T-helper 2 cell (primary cell): ENCODE data around the gene KCNJ18.
"Not testable (repeated sequence)": the region's sequence is repeated elsewhere in the genome, so short reads cannot be mapped to it uniquely, and the experiment has no call there.

ENCODE experiments used
- DNase-seq, 5 experiments: peaks; one replicate each; pipeline versions ENCODE4 v3.0.0 to v3.0.0-alpha.2; 2012 to 2022

Gene KCNJ18

DNA sequence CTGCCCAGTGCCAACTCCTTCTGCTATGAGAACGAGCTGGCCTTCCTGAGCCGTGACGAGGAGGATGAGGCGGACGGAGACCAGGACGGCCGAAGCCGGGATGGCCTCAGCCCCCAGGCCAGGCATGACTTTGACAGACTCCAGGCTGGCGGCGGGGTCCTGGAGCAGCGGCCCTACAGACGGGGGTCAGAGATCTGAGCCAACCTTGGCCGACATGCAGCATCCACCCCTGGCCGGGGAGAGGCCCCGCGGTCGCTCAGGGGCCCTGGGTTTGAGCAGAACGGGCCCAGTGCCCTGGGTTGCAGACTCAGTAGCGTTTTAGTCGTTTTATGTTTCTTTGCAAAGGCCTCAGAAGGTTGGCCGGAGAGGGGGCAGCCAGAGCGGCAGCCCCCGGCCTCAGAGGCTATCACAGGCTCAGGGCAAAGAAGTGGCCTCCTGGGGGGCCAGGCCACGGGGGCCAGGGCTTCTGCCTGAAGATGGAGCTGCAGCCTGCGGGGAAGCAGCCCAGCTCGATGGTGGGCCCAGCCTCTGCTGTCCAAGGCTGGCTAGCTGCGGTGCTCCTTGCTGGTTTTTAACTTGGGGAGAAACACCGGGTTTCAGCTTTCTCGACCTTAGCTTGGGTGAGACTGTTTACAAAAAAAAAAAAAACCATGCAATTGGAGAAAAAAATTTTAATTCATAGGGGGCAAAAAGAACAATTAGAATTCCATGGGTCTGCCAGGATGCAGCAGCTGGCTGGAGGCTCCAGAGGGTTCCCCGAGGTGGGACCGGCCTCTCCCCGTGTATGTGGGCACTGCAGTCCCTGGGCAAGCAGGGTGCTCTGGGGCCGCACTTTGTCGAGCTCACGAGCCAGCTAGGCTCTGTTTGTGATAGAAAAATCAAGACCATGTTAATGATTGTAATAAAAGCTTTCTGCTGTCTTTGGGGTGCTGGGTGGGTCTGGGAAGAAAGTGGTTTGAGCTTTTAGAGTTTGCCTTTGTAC, 11.9 kb downstream of the KCNJ18 start:
- not testable (repeated sequence) for DNase-seq

DNA sequence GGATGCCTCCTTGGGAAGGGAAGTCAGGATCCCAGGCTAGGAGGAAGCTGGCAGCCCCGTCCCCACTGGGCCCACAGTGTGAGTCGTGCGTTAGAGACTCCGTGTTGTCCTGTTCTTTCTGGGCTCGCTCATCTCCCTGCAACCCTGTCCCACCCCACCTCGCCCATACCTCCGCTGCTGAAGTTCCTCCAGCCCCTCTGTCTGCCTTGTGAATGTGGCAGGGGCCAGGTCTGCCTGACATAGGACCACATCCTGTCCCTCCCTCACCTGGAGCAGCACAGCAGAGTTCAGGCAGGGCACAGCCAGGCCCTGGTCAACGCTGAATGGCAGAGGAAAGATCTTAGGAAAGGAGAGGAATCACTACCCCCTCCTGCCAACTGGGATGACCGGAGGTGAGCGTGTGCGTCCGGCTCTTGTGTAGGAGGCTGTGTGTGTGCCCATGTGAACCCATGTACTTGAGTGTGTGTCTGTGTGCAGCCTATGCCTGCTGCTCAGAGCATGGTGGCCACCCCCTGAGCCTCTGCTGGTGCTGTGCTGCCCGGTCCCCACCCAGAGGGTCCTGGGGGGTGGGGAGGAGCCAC, 12.8 kb downstream of the KCNJ18 start:
- DNase-seq = no peak

DNA sequence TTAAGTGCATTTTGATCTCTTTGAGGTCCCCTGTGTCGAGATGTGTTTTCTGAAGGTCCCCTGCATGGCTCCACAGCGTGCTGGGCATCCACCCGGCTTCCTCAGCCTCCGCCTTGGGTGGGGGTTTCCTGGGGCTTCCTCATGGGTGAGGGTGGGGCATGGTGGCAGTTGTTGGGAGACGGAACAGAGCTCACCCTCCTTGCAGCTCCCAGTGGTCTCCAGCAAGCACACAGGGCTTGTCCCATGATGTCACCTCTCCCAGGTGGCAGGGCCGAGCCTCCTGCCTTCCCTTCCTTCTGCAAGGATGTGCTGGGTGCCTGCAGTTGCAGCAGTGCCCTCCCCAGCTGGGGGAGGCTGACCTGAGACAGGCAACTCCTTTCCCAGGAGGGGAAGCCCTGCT, 13.4 kb downstream of the KCNJ18 start:
- DNase-seq = not testable (repeated sequence)

DNA sequence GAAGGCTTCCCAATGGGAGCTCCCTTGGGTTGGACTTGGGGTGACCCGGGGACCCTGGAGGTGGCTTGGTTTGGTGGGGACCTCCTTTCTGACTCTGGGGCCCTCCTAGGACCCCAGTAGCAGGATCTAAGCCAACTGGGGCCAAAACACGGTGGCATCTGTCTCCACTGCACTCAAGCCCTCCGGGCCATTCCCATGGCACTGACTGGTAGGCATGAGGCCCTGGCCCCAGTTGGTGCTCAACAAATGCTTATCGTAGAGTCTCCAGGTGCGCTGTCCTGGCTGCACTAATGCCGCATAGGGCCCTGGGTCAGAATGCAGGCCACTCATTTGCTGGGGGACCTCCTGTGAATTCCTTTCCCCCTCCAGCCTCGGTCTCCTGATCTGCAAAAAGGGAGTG, 14.2 kb downstream of the KCNJ18 start:
- not testable (repeated sequence) for DNase-seq

DNA sequence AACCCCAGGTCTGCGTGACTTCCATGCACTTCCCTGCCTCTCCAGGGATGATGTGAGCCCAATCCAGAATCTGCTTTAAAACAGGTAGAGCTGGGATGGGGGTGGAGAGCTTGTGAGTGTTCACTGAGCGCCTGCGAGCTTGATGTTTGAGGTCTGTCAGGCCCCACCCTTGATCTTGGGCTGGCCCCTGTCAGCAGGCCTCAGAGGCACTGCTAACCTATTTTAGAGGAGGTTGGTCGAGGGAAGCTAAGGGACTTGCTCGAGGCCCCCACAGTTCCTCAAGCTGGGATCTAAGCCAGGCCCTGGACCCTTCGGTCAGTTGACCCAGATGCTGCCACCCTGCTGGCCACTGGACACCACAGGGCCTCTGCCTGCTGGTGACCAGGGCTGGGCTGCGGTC, 14.8 kb downstream of the KCNJ18 start:
- DNase-seq = not testable (repeated sequence)

DNA sequence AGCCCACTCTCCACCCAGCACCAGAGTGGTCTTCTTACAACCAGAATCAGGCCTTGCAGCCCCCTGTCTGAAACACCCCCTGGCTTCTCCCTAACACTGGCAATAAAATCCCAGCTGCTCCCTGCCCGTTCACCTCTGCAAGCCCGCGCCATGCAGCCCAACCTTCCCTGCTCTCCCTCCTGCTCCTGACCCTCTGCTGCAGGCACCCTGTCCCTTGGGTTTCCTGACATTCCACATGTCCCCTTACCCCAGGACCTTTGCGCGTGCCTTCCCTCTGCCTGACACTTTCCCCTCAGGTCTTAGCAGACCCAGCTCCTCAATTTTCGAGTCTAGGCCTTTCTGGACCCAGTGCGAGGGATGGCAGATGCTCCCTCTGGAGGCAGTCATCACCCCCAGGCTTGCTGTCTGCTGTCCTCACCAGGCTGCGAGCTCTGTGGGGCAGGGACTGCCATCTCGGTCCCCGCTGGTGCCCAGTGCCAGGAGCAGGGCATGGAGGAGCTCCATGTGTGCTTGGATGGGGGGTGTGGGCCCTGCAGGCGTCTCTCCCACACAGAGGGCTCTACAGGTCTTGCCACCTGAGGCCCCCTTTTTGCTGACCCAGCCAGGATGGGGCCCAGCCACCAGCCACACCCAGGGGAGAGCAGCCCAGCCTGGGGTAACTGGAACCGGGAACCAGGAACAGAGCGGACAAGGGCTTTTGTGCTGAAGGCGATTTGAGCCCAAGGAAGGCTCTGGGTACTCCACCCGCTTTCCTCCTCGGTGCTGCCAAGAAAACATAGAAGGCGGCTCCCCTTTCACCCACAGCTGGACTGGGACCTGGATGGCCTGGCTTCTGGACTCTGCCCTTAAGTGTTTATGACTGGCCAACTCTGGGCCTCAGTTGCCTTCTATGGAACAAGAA, 15.6 kb downstream of the KCNJ18 start:
- DNase-seq = not testable (repeated sequence)

DNA sequence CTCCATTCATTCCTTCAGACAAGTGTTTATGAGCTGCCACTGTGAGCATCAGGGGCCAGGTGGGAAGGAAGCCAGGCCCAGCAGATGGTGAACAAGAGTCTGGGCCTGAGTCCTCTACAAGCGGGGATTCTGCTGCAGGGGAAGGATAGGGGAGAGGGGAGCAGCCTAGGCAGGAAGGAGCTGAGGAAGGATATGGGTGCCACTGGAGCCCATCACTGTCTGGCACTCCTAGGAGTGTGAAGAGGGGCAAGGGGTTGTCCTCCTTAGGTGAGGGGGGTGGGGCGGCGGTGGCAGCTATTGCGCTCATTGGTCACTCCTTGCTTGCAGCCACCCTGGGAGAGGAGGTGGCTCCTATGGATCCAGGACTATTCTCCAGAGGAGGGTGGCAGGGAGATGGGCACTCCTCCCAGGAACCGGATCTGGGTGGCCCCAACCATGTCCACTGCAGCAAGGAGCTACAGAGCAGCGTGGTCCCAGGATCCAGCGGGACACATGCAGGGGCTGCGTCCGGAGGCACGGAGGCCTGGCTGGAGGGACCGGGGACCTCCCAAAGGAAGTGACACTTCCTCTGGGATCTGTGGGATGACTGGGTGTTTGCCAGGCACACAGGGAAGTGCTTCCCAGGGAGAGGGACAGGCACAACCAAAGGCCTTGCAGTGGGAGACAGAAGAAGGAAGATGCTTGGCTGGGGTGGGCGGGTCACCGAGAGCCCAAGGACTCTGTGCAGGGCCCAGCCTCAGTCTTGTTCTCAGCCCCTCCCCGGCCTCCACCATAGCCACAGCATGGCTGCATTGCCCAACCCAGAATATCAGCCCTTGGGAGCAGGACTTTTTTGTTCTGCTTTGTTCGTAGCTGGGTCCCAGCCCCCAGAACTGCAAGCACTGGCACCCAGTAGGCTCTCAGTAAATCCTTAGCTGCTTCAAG, 16.6 kb downstream of the KCNJ18 start:
- DNase-seq = not testable (repeated sequence)

DNA sequence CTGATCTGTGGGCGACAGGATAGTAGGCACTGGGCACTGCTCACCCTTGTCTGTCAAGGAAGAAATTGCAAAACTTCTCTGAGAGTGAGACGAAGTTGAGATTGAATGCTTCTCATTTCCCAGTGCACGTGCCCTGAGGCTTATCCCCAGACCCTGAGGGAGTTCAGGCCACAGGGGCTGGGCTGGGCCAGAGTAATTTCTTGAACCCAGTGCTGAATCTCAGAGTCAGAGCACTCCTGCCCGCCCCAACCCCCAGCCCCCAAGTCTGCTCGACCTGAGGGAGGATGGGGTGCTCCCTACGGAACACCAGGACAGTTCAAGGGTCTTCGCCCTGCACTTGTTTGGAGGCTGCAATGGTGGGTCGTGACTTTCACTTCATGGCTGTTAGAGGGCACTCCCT, 17.7 kb downstream of the KCNJ18 start:
- not testable (repeated sequence) for DNase-seq

DNA sequence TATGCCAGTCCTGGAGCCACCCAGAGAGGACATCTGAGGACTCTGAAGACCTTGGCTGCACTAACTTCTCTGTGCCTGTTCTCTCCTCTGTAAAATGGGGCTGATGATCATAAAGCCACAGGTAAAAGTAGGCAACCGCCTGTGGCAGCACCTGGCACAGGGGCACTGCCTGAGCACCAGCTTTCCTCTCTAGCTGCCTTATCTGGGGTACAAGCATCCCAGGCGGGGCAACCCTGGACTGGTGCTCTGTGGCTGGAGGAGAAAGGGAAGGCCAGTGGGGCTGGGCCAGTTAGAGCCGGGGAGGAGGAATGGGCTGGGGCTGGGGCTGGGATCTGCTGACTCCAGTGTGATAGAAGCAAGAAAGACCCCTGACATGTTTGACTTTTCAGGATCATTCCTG, 18.2 kb downstream of the KCNJ18 start:
- not testable (repeated sequence) for DNase-seq

DNA sequence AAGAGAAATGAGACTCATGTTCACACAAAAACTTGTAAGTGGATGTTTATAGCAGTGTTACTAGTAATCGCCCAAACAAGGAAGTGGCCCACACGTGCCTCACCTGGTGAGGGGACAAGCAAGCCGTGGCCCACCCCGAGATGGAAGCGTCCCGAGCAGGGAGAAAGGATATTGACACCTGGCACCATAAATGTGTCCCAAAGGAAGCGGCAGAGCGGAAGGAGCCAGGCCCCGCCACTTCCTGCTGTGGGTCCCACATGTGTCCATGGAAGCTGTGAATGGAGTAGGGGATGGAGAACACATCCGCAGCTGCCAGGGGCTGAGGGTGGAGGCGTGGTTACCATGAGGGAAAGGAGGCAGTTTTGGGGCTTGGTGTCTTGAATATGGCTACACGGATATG, 18.9 kb downstream of the KCNJ18 start:
- no peak for DNase-seq

DNA sequence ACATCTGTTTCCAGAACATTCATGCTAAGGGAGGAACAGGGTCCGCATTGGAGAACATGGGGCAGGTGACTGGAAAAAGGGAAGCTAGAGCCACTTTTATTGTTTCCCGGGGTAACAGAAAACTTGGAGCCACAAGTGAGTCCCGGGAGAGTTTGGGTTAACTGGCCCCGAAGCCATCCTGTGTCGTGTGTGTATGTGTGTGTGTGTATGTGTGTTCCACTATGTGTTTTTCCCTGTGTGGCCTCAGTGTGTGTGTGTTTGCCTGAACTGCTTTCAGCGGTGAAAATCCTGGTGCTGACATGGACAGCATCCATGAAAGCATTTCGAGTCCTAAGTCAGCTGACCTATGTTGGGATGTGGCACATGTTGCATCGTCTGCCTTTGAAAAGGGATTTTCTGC, 20.7 kb downstream of the KCNJ18 start:
- DNase-seq = not testable (repeated sequence)

DNA sequence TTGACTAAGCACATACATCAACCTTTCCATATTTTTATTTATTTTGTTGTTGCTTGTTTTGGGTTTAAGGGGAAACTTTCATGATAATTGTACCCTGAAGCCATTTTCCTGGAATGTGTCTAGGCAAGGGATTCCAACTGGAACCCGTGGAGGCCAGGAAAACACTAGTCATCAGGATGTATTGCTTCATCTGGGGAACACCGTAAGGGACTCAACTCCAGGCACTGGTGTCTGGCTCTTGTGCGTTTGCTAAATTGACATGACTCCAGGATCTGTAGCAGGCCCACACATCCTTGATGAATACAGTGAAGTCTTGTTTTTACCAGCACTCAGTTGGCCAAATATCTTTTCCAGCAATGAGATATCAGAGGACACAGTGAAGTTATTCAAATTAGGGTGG, 21.3 kb downstream of the KCNJ18 start:
- not testable (repeated sequence) for DNase-seq

DNA sequence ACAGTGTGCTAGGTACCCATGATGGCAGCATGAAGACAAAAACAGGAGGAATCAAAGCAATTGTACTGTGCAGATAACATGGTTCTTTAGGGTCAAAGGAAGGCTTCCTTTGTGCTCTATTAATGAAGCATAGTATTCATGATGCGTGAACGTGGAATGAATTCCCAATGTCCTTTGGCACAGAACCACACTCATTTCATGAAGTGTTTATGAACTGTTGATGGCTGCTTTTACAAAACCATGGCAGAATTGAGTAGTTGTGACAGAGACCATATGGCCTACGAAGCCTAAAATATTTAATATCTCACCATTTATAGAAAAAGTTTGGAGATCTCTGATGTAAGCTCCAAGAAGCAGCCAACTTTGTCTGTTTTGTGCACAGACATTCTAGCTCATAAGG, 22.4 kb downstream of the KCNJ18 start:
- DNase-seq = not testable (repeated sequence)

DNA sequence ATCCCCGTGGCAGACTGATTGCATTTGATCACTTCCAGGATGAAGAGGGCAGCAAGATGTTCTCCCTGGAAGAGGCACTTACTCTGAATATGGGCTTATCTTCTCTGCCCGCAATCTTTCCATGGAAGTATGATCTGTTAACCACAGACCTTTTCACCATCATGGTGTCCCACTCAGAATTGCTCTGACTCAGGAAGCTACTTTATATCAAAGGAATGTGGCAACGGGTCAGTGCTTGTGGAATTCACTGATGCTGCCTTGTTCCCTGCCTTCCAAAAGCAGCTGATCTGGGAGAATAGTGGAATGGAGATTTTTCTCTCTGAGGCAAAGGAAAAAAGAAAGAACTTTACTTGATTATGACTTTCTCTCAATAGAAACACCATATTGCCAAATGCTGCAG, 23.6 kb downstream of the KCNJ18 start:
- DNase-seq = not testable (repeated sequence)

DNA sequence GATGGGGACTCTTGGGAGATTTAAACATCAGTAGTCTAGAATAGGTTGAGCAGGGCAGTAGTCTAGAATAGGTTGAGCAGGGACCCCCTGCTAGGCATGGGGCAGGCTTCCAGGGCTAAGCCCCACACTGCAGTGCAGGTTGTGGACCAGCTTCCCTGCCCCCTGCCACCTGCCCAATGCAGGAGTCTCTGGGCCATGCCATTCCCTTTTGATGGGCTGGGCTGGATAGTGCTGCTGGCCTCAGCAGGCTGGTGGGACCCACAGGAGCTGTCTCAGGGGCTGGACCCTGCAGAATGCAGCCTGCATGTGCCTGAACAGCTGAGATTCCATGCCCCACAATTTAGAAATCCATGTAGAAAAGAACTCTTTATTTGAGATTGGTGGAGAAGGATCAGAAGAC, 26.6 kb downstream of the KCNJ18 start:
- DNase-seq = not testable (repeated sequence)

DNA sequence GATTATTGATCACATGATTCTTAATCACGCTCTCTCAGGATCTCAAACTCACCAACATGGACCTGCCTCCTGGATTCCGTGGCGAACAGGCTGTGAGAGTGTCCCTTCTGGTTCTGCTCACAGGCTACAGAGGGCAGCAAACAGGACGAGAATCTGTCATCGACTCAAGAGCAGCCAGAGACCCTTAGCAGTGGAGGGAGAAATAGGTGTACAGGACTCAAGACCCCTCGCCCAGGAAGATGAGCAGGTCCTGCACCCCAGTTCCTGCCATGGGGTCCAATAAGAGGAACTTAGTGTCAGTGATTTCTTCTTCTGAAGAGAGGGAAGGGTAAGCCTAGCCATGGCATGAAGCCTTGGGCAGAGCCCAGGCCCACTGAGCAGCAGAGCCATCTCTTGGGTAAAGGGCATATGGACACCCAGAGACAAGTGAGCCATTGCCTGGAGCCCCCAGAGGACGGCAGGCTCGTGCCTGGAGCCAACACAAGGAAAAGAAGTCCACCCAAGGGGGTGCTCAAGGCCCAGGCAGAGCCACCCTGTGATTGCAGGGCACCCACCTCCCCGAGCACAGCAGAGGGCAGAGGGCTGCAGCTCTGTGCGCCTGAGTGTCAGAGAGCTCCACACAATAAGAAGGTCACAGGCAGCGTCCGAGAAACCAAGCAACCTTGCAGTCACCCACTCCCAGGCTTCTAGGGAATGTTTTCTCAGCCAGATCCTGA, 27.3 kb downstream of the KCNJ18 start:
- DNase-seq = not testable (repeated sequence)

DNA sequence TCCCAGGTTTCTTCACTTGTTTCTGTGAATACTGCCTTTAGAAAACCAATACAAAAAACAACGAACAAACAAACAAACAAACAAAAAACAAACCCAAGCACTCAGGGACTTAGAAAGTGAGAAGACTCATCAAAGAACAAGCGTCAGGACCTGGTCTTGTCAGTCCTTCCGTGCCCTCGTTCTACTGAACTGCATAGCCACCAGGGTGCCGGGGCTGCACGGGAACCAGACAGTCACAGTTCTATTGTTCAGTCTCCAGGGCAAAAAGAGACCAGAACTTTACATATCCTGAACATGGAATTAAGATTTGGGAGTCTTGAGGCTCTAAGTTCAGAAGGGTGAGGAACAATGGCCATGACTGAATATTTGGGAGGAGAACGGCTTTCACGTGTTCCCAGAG, 28.2 kb downstream of the KCNJ18 start:
- DNase-seq = not testable (repeated sequence)

DNA sequence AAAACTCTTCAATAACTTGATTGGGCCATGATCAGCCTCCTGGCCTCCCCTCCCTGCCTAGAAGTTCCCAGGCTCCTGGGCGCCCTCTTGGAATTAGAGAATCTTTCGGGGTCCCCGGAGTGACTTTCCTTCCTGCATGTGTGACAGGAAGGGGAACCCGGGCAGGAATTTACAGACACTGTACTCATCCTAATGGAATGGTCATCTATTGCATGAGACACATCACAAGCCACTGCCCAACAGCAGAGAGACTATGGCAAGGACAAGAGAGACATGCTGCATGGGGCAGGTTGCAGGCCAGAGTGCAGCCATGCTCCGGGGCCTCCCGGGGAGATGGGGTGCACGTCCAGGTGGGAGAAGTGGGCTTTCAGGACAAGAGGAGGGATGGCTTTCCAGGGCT, 29.9 kb downstream of the KCNJ18 start:
- DNase-seq = not testable (repeated sequence)

DNA sequence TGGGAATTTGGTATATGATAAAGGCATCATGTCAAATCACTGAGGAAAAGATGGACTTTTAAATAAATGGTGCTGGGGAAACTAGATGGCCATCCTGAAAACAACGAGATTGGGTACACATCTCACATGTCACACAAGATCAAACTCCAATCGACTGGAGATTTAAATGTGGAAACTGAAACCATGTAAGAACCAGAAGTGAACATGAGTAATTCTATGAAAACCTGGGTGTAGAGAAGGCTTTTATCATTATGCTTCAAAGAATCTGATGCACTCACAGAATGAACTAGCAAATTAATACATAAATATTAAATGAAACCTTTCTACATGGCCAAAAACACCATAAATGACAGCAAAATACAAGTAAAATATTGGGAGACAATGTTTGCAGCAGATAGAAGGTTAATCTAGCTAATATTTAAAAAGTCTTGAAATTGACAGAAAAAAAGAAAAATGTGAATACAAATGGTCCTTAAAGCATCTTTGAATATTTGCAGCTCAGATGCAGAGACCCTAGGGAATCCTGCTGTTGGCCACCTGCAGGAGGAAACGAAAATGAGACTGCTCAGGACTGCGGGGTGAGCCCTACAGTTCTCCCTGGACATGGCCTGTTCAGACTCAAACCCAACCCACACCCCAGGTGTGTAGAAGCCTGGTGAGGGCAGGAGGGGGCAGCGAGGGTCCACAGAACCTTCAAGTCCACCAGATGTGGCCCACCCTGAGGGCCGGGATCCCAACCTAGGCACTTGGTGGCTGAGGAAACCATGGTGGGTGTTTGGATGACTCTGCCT, 32.1 kb downstream of the KCNJ18 start:
- DNase-seq = not testable (repeated sequence)

DNA sequence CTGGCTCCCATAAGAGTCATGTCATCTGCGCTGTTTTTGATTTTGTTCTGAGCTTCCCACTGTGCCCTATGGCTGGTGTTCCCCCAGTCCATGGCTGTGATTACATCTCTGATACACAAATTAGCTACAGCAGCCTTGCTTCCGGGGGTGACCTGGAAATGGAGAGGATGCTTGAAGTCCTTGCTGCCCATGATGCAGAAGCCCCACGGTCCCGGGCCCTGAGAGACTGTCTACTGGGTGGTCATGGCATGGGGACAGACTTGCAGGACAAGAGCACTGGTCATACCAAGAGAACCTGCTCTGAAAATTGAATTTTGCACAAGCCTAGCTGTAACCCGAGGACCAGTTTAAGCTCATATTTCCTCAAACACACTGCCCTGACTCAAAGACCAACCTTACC, 38.8 kb downstream of the KCNJ18 start:
- DNase-seq = not testable (repeated sequence)
